GM18909 (cell line): ENCODE results near the gene KLK7.

Experiments used
- ATAC-seq: cut with Tn5 transposase; IDR thresholded peaks from one replicate; pipeline ENCODE4 v1.9.1; 2021; ENCODE audit warnings: mild to moderate bottlenecking; ENCODE audit not compliant: unreplicated experiment, poor library complexity

KLK7 gene

GRCh38 chr19:50944795-50945194, 38.9 kb downstream of the KLK7 start:
- no peak for ATAC-seq

- no peak for ATAC-seq
Observed at GRCh38 chr19:50943074-50943828, 40.5 kb downstream of the KLK7 start.

GRCh38 chr19:50939596-50939995, 44.1 kb downstream of the KLK7 start:
- ATAC-seq: no peak

GRCh38 chr19:50933640-50934039, 50.1 kb downstream of the KLK7 start:
- ATAC-seq: no peak

- ATAC-seq: no peak
Observed at GRCh38 chr19:50932690-50933083, 51.0 kb downstream of the KLK7 start.

GRCh38 chr19:50932018-50932689, 51.6 kb downstream of the KLK7 start:
- no peak for ATAC-seq

GRCh38 chr19:50931023-50931422, 52.7 kb downstream of the KLK7 start:
- ATAC-seq: no peak

- ATAC-seq: no peak
Observed at GRCh38 chr19:50928831-50929230, 54.9 kb downstream of the KLK7 start.
